Stimulated activated CD8-positive, alpha-beta memory T cell treated with anti-CD3 and anti-CD28 coated beads, Interleukin-2, amount 100 ng/mL, for 1 hour (primary cell): ENCODE measurements around the gene ZIC1.

Experiments used
- DNase-seq, 2 donors: peaks; one replicate each; pipeline ENCODE4 v3.0.0-alpha.2; 2020; ENCODE audit warnings: low read depth in 2 of 2

Gene ZIC1

GRCh38 chr3:147410116-147410525, 956 bp downstream of the ZIC1 start:
- DNase-seq: no peak

- DNase-seq: no peak
These were observed 1.5 kb downstream of the ZIC1 start for GRCh38 chr3:147410526-147411237.

- DNase-seq: no peak
These were observed 2.2 kb downstream of the ZIC1 start for GRCh38 chr3:147411238-147411814.

- no peak for DNase-seq
These were observed 2.7 kb downstream of the ZIC1 start for GRCh38 chr3:147411815-147412241.

- DNase-seq: no peak
These were observed 3.2 kb downstream of the ZIC1 start for GRCh38 chr3:147412261-147412916.

GRCh38 chr3:147412917-147413685, 3.9 kb downstream of the ZIC1 start:
- DNase-seq: no peak

- DNase-seq: no peak
These were observed 4.7 kb downstream of the ZIC1 start for GRCh38 chr3:147413686-147414389.

GRCh38 chr3:147414390-147415138, 5.4 kb downstream of the ZIC1 start:
- DNase-seq: no peak

GRCh38 chr3:147415286-147415685, 6.1 kb downstream of the ZIC1 start:
- no peak for DNase-seq

- DNase-seq: no peak
These were observed 6.7 kb downstream of the ZIC1 start for GRCh38 chr3:147415874-147416273.

GRCh38 chr3:147416931-147417330, 7.8 kb downstream of the ZIC1 start:
- no peak for DNase-seq

GRCh38 chr3:147417551-147418295, 8.6 kb downstream of the ZIC1 start:
- no peak for DNase-seq

- no peak for DNase-seq
These were observed 9.2 kb downstream of the ZIC1 start for GRCh38 chr3:147418371-147418781.

- no peak for DNase-seq
These were observed 9.9 kb downstream of the ZIC1 start for GRCh38 chr3:147418808-147419701.

- DNase-seq: no peak
These were observed 10.6 kb downstream of the ZIC1 start for GRCh38 chr3:147419781-147420224.

GRCh38 chr3:147420353-147421183, 11.4 kb downstream of the ZIC1 start:
- no peak for DNase-seq

- no peak for DNase-seq
These were observed 12.2 kb downstream of the ZIC1 start for GRCh38 chr3:147421184-147421912.

GRCh38 chr3:147422196-147422595, 13.0 kb downstream of the ZIC1 start:
- DNase-seq: no peak
